ENCODE measurements around the gene GPD1.

- TF ChIP-seq CTCF (IDR thresholded peaks at IDR 0.05) (no peak), POLR2A (IDR thresholded peaks at IDR 0.05) (no peak)
Measured at GRCh38 chr12:50129290-50129689, 25.5 kb downstream of the GPD1 start.
